A172 (cell line): ENCODE results near the gene MAP3K20. TPM values are rescaled to one million over a fixed set of nuclear protein-coding genes. Genes with fewer than 3 reads are reported as not detected.
"Not testable (repeated sequence)": the region's sequence is repeated elsewhere in the genome, so short reads cannot be mapped to it uniquely, and the experiment has no call there.

Source experiments
- DNase-seq: peaks from one replicate; pipeline ENCODE4 v3.0.0-alpha.2; 2015; ENCODE audit warnings: low spot score
- total RNA-seq: library from RNA; depleted of rRNA; stranded (reverse); fragments of >200 nt; shearing (Covaris generic); gene quantifications from 2 replicates; pipeline ENCODE4 v1.2.3, GENCODE V29; 2014

The MAP3K20 gene
- total RNA-seq, 1 experiment from 2014 or later: 51.4 TPM

GRCh38 chr2:173278794-173279526 is 203.3 kb downstream of the MAP3K20 start:
- DNase-seq: no peak

GRCh38 chr2:173279527-173279868 is 203.9 kb downstream of the MAP3K20 start:
- DNase-seq: no peak

DNA sequence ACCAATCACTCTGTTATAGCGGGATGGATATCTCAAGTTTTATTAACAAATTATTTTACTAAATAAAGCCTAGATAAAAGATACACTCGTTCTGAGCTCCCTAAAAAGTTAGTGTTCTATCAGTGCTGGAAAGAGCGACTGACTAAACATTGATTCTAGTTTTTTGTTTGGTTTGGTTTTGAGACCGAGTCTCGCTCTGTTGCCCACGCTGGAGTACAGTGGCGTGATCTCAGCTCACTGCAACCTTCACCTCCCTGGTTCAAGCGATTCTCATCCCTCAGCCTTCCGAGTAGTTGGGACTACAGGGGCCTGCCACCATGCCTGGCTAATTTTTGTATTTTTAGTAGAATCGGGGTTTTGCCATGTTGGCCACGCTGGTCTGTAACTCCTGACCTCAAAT is 205.2 kb downstream of the MAP3K20 start:
- DNase-seq: no peak

DNA sequence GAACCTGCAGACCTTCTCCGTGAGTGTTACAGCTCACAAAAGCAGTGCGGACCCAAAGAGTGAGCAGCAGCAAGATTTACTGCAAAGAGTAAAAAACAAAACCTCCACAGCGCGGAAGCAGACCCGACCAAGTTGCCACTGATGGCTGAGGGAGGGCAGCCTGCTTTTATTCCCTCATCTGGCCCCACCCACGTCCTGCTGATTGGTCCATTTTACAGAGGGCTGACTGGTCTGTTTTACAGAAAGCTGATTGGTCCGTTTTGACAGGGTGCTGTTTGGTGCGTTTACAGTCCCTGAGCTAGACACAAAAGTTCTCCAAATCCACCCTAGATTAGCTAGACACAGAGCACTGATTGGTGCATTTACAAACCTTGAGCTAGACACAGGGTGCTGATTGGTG is 206.3 kb downstream of the MAP3K20 start:
- DNase-seq: not testable (repeated sequence)

- no peak for DNase-seq
Observed at GRCh38 chr2:173282795-173283545, 207.3 kb downstream of the MAP3K20 start.

- no peak for DNase-seq
Observed at GRCh38 chr2:173286153-173286809, 210.6 kb downstream of the MAP3K20 start.

DNA sequence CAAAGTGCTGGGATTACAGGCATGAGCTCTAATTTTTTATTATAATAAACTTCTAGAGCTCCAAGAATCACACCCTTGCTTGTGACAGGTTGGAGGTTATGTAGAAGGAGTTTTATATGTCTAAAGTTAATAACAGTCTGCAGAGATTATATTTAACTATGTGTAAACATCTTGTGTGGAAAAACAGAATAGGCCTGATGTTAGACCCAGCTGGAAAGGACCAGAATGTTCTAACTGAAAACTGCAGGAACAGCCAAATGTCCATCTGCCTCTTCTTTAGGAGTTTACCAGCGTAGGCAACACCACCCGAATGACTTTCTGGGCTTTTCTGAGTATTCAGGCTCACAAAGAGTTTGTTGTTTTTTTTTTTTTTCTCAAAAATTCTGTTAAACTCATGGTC is 211.9 kb downstream of the MAP3K20 start:
- DNase-seq: no peak

DNA sequence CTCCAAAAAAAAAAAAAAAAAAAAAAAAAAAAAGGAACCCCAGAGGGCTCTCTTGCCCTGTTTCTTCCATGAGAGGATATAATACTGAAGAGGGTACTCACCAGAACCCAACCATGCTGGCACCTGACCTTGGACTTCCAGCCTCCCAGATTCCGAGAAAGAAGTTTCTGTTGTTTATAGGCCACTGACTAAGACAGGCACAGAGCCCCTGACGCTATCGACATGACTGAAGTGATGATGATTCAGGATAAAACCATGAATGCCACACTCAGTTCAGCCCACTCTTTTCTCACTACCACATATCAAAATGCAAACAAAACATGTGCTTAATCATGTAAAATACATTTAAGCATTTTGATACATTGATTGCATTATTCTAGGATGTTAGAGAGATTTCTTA is 212.9 kb downstream of the MAP3K20 start:
- peak; percentile 8 for DNase-seq

DNA sequence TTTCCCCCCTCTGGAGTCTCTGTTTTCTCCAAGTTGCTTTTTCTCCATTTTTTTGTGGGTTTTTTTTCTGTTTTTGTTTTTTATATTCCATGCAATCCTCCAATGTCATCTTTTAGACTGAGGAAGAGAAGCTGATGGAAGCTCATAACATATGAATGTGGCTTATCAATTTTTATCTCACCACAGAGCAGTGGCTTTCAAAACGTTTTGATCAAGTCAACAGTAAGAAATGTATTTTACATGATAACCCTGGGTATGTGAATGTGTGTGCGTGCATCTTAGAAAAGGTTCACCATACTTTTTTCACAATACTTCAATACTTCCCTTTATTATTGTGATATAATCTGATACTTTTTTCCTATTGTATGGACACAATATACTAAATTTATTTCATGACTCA is 214.4 kb downstream of the MAP3K20 start:
- no peak for DNase-seq

DNA sequence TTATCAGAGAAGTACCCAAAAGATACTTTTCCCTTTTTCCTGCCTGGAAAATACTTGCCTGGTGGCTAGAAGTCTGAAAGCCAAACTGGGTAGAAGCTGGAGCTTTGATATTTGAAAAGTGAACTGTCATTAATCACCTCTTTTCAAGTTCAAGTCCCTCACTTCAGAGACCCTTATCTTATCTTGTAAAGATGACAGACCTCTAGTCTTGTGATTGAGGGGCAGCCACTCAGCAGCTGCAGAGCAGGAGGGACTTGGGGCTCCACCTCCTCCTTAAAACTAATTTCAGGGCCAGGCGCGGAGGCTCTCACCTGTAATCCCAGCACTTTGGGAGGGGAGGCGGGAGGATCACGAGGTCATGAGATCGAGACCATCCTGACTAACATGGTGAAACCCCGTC is 214.9 kb downstream of the MAP3K20 start:
- DNase-seq: no peak

- DNase-seq: no peak
Observed at GRCh38 chr2:173291412-173291811, 215.8 kb downstream of the MAP3K20 start.

- DNase-seq: no peak
Observed at GRCh38 chr2:173296235-173296634, 220.6 kb downstream of the MAP3K20 start.

GRCh38 chr2:173298536-173299097 is 223.0 kb downstream of the MAP3K20 start:
- no peak for DNase-seq

DNA sequence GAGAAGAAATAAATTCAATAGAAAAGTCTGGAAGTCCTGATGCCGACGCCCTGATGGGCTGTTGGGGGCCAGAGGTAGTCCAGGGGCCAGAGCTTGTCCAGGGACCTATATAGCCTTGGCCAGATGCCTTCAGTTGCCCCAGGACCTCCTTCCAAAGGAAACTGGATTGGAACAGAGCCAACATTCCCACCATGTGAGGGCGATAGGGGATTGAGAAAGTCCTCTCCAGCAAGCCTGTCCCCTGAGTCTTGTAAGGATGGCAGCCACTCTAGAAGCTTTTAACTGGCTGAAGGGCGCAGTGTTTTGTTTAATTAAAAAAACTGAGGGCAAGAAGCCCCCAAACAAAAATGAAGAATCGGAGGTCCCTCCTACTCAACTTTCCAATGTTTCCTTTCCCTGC is 224.1 kb downstream of the MAP3K20 start:
- no peak for DNase-seq

- DNase-seq: no peak
Observed at GRCh38 chr2:173300458-173300857, 224.8 kb downstream of the MAP3K20 start.

DNA sequence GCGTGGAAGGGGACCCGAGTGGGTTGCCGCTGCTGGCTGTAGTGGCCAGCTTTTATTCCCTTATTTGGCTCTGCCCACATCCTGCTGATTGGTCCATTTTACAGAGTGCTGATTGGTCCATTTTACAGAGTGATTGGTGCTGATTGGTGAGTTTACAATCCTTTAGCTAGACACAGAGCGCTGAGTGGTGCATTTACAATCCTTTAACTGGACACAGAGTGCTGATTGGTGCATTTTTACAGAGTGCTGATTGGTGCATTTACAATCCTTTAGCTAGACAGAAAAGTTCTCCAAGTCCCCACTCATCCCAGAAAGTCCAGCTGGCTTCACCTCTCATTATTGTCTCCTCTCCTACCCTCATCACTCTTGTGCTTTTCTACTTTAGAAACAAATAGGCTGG is 225.9 kb downstream of the MAP3K20 start:
- not testable (repeated sequence) for DNase-seq

GRCh38 chr2:173305303-173305702 is 229.7 kb downstream of the MAP3K20 start:
- DNase-seq: no peak

DNA sequence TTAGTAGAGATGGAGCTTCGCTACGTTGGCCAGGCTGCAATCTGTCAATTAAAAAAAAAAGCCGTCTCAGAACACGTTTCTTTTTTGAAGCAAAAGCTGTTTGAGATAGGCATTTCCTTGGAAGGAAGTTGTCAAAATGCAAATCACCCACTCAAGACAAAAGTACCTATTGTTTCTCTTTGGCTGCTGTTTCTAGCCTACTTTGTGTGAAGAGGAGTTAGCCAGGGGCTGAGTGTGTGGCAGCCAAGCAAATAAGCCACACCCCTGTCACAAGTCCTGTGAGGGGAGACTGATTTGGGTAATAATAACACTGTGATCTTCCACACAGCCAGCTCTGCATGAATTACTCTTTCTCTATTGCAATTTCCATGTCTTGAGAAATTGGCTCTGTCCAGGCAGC is 231.6 kb downstream of the MAP3K20 start:
- no peak for DNase-seq

- not testable (repeated sequence) for DNase-seq
Observed at GRCh38 chr2:173309370-173309769, 233.7 kb downstream of the MAP3K20 start.

- DNase-seq: no peak
Observed at GRCh38 chr2:173311844-173312606, 236.4 kb downstream of the MAP3K20 start.
